HEK293T (cell line): ENCODE results near the gene ARHGAP45.
A peak's percentile ranks its signal among the peaks of the same experiment; 100 is the strongest.

ENCODE experiments used
- CTCF ChIA-PET: fragments of 350-600 bp; formaldehyde crosslinking; extraction: SDS; loops from one replicate; lab custom pipeline; 2021; ENCODE audit warnings: antibody characterized with exemption, inconsistent platforms; lab: Yijun Ruan, JAX
- POLR2A ChIA-PET: fragments of 350-600 bp; formaldehyde crosslinking; extraction: SDS; loops from one replicate; lab custom pipeline; 2020; ENCODE audit warnings: antibody characterized with exemption, inconsistent platforms; lab: Yijun Ruan, JAX
- DNase-seq: peaks from one replicate; pipeline ENCODE4 v3.0.0; 2012; ENCODE audit warnings: mixed read lengths; ENCODE audit errors: extremely low spot score
- ARNT ChIP-seq: fragments of 450-650 bp; IDR thresholded peaks from 2 replicates; pipeline ENCODE4 v1.6.1; 2017; ENCODE audit warnings: mild to moderate bottlenecking
- BHLHE40 ChIP-seq: fragments of 450-650 bp; IDR thresholded peaks from 2 replicates; pipeline ENCODE4 v1.6.1; 2016; ENCODE audit warnings: mild to moderate bottlenecking, moderate library complexity, borderline replicate concordance
- CTBP1 ChIP-seq: fragments of 450-650 bp; IDR thresholded peaks from 2 replicates; pipeline ENCODE4 v1.6.1; 2016; ENCODE audit warnings: borderline replicate concordance
- ELF4 ChIP-seq: fragments of 450-650 bp; IDR thresholded peaks from 2 replicates; pipeline ENCODE4 v1.6.1; 2017; ENCODE audit warnings: antibody characterized with exemption
- FOXA1 ChIP-seq: fragments of 450-650 bp; IDR thresholded peaks from 2 replicates; pipeline ENCODE4 v1.6.1; 2016; ENCODE audit warnings: mild to moderate bottlenecking
- FOXK2 ChIP-seq: fragments of 450-650 bp; IDR thresholded peaks from 2 replicates; pipeline ENCODE4 v1.6.1; 2016; ENCODE audit warnings: mild to moderate bottlenecking
- FOXM1 ChIP-seq: fragments of 450-650 bp; IDR thresholded peaks from 2 replicates; pipeline ENCODE4 v1.6.1; 2017; ENCODE audit warnings: mild to moderate bottlenecking, borderline replicate concordance
- HDGF ChIP-seq: fragments of 450-650 bp; IDR thresholded peaks from 2 replicates; pipeline ENCODE4 v1.6.1; 2017; ENCODE audit warnings: antibody characterized with exemption, borderline replicate concordance
- L3MBTL2 ChIP-seq: fragments of 450-650 bp; conservative IDR thresholded peaks from 2 replicates; pipeline ENCODE4 v1.6.1; 2016; ENCODE audit warnings: mild to moderate bottlenecking
- LEF1 ChIP-seq: fragments of 450-650 bp; IDR thresholded peaks from 2 replicates; pipeline ENCODE4 v1.6.1; 2017; ENCODE audit warnings: mild to moderate bottlenecking, borderline replicate concordance
- NFRKB ChIP-seq: fragments of 450-650 bp; IDR thresholded peaks from 2 replicates; pipeline ENCODE4 v1.6.1; 2016; ENCODE audit warnings: mild to moderate bottlenecking, moderate library complexity
- PKNOX1 ChIP-seq: fragments of 450-650 bp; IDR thresholded peaks from 2 replicates; pipeline ENCODE4 v1.6.1; 2016
- SP1 ChIP-seq: fragments of 450-650 bp; IDR thresholded peaks from 2 replicates; pipeline ENCODE4 v1.6.1; 2017
- SUZ12 ChIP-seq: fragments of 450-650 bp; IDR thresholded peaks from 2 replicates; pipeline ENCODE4 v1.6.1; 2016; ENCODE audit warnings: mild to moderate bottlenecking
- TARDBP ChIP-seq: fragments of 450-650 bp; IDR thresholded peaks from 2 replicates; pipeline ENCODE4 v1.6.1; 2016
- ZNF384 ChIP-seq: fragments of 450-650 bp; IDR thresholded peaks from 2 replicates; pipeline ENCODE4 v1.6.1; 2016

ARHGAP45 gene

DNA sequence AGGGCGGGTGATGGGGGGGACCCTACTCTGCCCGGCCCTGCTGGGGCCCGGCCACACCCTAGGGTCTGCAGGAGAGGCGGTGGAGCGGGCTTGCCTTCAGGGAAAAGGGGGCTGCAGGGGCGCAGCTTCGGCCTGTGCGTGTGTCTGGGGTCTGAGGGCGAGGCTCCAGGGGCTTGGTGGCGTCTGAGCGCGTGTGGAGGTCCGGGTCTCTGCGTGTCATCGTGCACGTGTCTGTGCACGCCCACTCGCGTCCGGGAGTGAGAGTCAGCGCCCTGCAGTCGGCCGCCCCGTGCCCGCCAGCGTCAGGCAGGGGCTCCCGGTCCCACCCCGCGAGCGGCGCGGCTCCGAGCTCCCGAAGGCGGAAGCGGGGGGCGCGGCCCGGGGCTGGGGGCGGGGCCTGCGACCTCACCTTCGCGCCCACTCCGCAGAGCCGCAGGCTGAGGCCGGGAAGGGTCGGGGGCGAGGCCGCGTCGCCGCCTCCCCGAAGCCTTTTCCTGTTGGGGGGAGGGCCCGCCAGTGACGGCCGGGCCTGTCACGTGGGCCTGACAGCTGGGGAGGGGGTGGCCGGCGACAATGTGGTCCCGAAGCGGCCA lies at the start of gene ARHGAP45:
ARHGAP45 (plus strand) TSS at position 420 of the 593 bp plus-strand sequence. CDS start 239 bp downstream, outside the sequence.
- TF ChIP-seq FOXA1, result no peak
- no peak for TF ChIP-seq ARNT
- no peak for TF ChIP-seq SUZ12
- no peak for TF ChIP-seq ELF4
- no peak for TF ChIP-seq SP1
- TF ChIP-seq BHLHE40, result no peak
- TF ChIP-seq LEF1, result no peak
- TF ChIP-seq ZNF384, result no peak
- TF ChIP-seq L3MBTL2, result no peak
- no peak for TF ChIP-seq FOXK2
- TF ChIP-seq PKNOX1, result no peak
- TF ChIP-seq NFRKB, result no peak
- ChIA-PET CTCF (interaction anchor here (1.0 kb wide), 1 partner anchor 43 kb away, joined by 3 read pairs; no protein-coding TSS in a partner anchor), POLR2A (interaction anchor here (1.4 to 1.8 kb wide), 2 partner anchors 18 to 56 kb away, joined by 3 to 4 read pairs; no protein-coding TSS in a partner anchor)
- DNase-seq, result peak; percentile 42

GRCh38 chr19:1017906-1018305 lies 49.1 kb upstream of the ARHGAP45 start:
- no peak for DNase-seq
- no peak for TF ChIP-seq CTBP1
- no peak for TF ChIP-seq HDGF
- TF ChIP-seq ZNF384, result no peak
- TF ChIP-seq ARNT, result no peak
- no peak for TF ChIP-seq L3MBTL2
- no peak for TF ChIP-seq ELF4
- TF ChIP-seq SP1, result no peak
- no peak for TF ChIP-seq FOXK2
- TF ChIP-seq TARDBP, result no peak
- no peak for TF ChIP-seq SUZ12
- ChIA-PET CTCF (no interaction called here), POLR2A (interaction anchor here (1.5 to 4.3 kb wide), 2 partner anchors 11 to 251 kb away, joined by 3 to 16 read pairs; partner anchors contain the start of gene CIRBP)

DNA sequence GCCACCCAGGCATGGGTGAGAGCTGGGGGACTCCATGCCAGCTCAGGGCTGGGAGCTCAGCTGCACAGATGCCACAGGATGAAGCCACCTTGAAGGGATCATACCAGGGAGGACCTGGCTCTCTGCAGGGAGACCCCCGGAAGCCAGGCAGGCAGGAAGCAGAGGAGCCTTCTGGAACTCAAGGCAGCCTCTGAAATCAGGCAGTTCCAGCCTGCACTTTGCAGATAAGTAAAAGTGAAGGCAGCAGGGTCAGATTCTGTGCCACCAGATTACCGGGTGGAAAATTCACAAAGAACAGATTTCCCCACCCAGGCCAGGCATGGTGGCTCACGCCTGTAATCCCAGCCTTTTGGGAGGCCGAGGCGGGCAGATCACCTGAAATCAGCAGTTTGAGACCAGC lies 48.6 kb upstream of the ARHGAP45 start:
- no peak for DNase-seq
- CTCF ChIA-PET, result no interaction called here
- POLR2A ChIA-PET, result interaction anchor here (1.5 to 4.3 kb wide), 2 partner anchors 11 to 251 kb away, joined by 3 to 16 read pairs; partner anchors contain the start of gene CIRBP
- no peak for TF ChIP-seq ZNF384
- no peak for TF ChIP-seq ARNT
- TF ChIP-seq L3MBTL2, result no peak
- TF ChIP-seq SUZ12, result no peak
- no peak for TF ChIP-seq BHLHE40
- no peak for TF ChIP-seq SP1
- TF ChIP-seq TARDBP, result no peak
- no peak for TF ChIP-seq FOXK2
- TF ChIP-seq ELF4, result no peak
- no peak for TF ChIP-seq HDGF
- no peak for TF ChIP-seq FOXA1
- TF ChIP-seq CTBP1, result no peak
- TF ChIP-seq FOXM1, result no peak
- no peak for TF ChIP-seq NFRKB
- no peak for TF ChIP-seq LEF1
- no peak for TF ChIP-seq PKNOX1

- CTCF ChIA-PET, result no interaction called here
- POLR2A ChIA-PET, result interaction anchor here (1.2 to 4.3 kb wide), 3 partner anchors 10 to 250 kb away, joined by 3 to 16 read pairs (median 3); partner anchors contain the start of gene CIRBP
- no peak for DNase-seq
- no peak for TF ChIP-seq TARDBP
- TF ChIP-seq LEF1, result no peak
- TF ChIP-seq SP1, result no peak
- no peak for TF ChIP-seq NFRKB
- TF ChIP-seq FOXA1, result no peak
- no peak for TF ChIP-seq BHLHE40
- TF ChIP-seq ARNT, result no peak
- no peak for TF ChIP-seq L3MBTL2
- TF ChIP-seq FOXK2, result no peak
- TF ChIP-seq CTBP1, result no peak
- no peak for TF ChIP-seq FOXM1
- no peak for TF ChIP-seq HDGF
- no peak for TF ChIP-seq PKNOX1
- TF ChIP-seq ZNF384, result no peak
These were observed 47.9 kb upstream of the ARHGAP45 start for GRCh38 chr19:1018932-1019615.

GRCh38 chr19:1019616-1019961 lies 47.4 kb upstream of the ARHGAP45 start:
- no peak for TF ChIP-seq CTBP1
- TF ChIP-seq HDGF, result no peak
- TF ChIP-seq TARDBP, result no peak
- no peak for TF ChIP-seq ARNT
- TF ChIP-seq FOXA1, result no peak
- no peak for TF ChIP-seq FOXM1
- no peak for TF ChIP-seq SUZ12
- TF ChIP-seq SP1, result no peak
- no peak for TF ChIP-seq BHLHE40
- TF ChIP-seq FOXK2, result no peak
- no peak for TF ChIP-seq NFRKB
- TF ChIP-seq L3MBTL2, result no peak
- no peak for TF ChIP-seq LEF1
- no peak for TF ChIP-seq PKNOX1
- no peak for TF ChIP-seq ZNF384
- CTCF ChIA-PET, result no interaction called here
- POLR2A ChIA-PET, result interaction anchor here (1.2 to 4.3 kb wide), 2 partner anchors 12 to 250 kb away, joined by 3 to 16 read pairs; partner anchors contain the start of gene CIRBP
- DNase-seq, result no peak
